Femur (tissue), 1 donor: ENCODE data around the gene NFIB.

Source experiments
- DNase-seq: peaks from one replicate; pipeline ENCODE4 v3.0.0-alpha.2; 2017

NFIB gene

DNA sequence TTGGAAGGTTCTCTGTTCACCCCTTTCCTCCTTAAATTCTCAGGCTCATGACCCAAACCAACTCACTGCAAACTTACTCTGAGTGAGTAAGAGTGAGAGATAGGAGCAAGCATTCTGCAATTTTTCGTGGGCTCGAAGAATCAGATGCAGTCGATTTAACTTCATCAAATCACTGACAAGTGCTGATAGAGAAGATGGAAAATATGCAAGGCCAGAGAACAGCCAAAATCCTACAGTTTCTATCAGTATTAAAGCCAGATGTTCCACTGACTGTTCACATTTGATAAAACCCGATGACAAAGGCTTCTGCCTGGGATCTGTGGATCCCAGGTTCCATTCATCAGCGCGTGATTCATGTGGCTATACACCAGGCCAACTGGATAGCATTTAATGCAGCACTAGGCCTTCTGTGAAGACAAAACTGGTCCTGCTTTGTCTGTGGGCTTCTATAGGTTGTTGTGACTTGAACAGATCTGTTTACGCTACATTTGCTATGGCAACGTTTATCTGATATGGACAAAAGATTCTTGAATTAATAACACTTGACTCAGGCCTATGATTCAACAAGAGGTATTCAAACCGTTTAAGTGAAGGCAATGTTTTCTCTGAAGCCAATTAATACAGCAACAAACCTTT is 251.2 kb downstream of the NFIB start:
- DNase-seq = no peak

DNA sequence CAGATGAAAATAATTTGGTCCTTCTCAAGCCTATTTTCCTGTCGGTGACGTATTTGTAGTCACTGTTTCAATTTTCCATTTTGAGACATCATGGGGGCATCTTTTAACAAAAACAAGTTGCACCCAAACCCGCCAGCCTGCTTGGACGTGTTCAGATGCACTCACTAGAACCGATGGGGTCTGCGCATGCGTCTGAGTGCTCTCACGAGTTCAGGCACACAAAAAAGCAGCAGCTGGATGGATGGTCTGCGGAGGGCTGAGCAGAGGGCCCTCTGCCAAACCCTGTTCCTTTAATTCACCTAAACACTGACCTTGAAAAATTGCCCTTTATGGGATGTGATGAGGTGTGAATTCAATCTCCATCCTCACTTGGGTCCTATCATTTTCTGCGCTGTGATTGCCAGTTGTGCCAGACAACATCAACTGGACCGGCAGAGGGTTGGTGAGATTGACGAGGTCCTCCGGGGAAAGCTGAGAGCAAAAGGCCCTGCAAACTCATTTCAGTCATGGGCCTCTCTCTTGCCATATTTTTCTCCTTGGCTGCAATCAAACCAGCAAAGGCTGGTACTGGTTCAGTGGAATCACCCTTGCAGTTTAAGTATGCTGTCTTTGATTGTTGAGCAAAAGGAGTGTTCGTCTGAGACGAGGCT is 251.9 kb downstream of the NFIB start:
- DNase-seq = no peak

DNA sequence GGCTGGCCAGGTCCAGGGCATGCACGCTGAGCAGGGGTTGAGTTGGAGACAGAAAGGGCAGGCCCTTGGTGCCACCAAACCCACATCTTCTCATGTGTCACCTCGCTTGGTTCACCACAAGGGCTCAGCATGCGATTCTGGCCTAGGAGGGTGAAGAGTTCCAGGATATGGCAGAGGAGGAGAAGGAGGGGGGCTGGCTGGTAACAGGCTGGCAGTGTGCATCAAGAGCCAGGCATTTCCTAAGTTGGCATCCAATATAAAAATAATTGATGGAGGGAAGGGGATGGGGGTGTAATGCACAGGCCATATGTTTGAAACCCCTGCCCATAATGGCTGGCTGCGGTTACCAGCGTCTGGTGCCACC is 255.6 kb downstream of the NFIB start:
- DNase-seq = no peak

DNA sequence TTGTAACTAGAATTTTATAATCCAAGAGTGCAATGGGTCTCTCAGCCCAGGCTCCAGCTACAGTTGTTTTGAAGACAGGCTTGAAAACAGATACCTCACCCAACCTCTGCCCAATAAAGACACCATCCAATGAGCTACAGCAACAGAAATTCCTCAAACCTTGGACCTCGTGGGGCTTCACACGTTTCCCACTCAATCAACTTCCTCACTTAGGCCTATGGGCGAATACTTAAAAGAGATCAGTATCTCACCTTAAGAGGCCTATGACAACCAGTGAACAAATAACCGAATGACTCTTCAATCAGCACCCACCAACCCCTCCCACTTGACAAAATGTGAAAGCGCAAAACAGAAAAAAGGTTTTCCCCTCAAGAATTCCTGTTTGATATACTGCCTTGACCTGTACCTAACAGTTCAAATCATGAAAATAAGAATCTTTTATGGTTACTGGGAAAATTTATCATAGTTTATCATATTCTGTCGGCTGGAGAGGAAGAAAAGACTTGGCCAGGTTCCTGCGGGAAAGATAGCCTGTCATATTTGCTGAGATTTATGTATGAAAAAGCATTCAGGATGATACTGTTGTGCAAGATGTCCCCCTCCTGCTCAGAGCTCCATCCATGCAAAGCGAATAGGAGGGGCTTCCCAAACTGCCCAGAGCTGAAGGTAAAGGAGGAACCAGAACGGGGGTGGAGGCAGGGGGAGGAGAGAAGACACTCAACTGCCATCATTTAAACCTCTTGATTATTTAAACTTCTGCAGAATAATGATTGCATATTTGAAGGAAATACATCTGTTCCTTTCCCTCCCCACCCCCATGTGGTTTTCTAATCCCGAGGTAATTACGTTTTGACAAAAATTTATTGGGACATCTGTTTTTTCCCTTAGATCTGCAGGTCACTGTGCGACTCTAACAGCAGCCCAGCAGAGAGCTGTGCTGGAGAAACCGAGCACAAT is 256.3 kb downstream of the NFIB start:
- DNase-seq = no peak

DNA sequence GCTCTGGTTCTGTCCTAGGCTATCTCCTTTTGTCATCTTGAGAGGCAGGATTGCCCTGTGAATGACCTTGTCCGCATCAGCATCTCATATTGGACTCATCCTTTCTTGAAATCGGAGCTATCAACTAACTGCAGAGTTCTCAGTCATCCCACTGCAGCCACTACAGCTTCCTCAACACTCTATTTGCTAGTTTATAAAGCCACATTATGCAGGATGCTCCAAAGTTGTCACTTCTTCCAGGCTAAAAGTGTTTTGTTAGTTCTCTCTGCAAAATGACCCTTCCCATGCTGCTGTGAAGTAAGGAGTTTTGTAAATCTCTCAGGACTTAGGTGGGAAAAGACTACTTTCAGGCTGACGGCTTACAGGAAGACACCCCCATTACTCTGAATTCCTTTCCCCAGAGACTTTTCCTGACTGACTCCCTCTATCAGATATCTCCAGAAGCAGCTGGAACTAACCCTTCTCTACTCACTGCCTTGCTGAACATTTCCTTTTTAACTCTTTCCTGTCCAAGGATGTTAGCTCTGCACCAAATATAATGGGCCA is 257.6 kb downstream of the NFIB start:
- DNase-seq = no peak

DNA sequence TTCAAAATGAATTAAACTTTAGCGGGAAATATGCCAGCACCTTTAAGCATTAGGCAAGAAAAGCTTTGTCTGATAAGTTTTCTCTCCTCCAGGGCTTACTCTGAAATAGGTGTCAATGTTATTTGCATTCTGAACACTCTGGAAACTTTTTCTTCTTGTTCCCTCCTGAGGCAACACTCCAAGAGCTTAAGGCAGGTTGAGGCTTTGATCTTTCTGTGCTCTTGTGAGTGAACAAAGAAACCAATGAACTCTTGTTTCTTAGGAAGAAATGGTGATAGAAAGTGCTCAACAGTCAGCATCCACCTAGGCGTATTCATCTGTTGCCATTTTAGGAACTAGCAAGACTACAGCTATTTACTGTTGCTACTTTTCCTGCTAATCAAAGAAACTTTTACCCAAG is 259.8 kb downstream of the NFIB start:
- no peak for DNase-seq

DNA sequence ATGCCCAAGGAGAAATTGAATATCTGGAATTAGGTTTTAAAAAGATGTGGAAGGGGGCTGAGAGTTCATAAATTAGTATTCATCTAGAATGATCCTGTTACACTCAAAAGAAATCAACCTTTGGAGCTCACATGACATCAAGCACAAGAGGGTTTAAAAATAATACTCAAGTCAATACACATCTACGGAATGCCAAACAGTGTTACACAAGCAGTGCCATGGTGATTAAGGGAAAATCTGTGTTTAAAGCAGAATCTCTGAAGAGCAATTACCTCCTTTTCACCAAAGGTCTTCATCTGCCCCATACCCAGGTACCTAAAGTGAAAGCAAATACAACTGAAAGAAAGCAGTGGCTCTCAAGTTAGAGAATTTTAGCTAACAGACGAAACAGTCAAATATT is 261.6 kb downstream of the NFIB start:
- no peak for DNase-seq

DNA sequence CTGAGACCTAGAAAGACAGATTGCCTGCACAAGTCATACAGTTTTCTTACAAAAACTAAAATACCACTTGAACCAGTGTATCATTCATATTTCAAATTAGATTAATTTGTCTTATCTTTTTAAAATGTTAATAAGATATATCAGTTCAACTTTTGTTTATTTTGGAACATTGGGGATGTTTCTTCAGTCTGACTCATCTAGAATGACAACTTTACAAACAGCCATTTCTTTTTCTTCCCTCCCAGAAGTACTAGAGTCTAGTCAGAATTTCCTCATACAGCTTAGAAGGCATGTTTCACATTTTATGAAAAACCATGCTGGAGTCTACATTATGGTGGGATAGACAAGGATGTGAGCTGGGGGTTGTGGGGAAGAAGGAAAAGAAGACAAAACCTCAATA is 262.5 kb downstream of the NFIB start:
- no peak for DNase-seq

DNA sequence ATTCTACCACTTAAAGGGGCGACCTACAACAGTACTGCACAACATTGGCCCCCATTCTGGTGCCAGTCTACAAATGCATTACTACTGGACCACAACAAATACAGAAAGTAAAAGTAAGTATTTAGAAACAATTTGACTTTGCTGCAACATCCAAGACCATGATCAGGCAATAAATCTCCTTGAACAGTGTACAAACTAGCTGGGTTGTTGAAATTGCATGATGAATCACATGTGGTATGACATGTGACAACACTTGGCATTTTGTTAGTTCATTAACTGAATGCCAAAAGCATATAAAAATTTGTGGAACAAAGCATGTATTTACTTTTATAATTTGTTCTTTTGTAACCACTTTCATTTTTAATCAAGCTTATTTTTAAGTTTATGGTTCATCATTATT is 270.5 kb downstream of the NFIB start:
- DNase-seq = no peak

DNA sequence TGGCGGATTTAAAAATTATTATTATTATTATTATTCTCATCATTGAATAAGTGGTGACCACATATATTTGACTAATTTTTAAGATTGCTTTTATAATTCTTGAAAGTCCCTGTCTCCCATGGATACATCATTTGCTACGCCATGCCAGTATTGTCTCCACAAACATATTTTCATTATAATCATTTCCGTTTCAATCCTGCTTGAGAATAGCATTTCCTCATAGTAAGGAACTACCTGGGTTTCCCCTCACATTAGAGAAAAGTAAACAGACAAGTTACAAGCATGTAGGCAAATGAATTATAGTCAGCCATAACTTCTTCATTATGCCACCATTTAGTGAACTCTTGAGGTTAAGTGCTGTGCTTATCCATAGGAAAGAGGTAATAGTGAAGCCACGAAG is 276.6 kb downstream of the NFIB start:
- DNase-seq = no peak

DNA sequence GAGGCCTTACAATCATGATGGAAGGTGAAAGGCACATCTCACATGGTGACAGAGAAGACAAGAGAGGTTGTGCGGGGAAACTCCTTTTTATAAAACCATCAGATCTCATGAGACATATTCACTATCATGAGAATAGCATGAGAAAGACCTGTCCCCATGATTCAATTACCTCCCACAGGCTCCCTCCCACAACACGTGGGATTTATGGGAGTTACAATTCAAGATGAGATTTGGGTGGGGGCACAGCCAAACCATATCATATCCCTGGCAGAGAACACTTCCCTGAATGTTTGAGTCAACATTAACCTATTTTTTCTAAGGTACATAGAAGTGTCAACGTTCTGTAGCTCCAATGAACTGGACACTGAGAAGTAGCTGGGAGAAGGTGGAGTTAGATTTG is 280.9 kb downstream of the NFIB start:
- no peak for DNase-seq
